Naive thymus-derived CD4-positive, alpha-beta T cell (primary cell): ENCODE data around the gene CERS6. TPM values are rescaled to one million over a fixed set of nuclear protein-coding genes. Genes with fewer than 3 reads are reported as not detected.

ENCODE experiments used
- ATAC-seq: fragments of 150-1000 bp; cut with Tn5 transposase; 2 replicates; pipeline ENCODE4 v1.10.0; 2021; ENCODE audit warnings: mild to moderate bottlenecking, moderate library complexity
- CTCF ChIA-PET: fragments of 350-600 bp; sonication (Branson Sonifier 250); formaldehyde crosslinking; loops from one replicate; lab custom pipeline; 2021; ENCODE audit warnings: antibody characterized with exemption; lab: Charles Lee
- POLR2A ChIA-PET: fragments of 350-600 bp; sonication (Branson Sonifier 250); formaldehyde crosslinking; loops from one replicate; lab custom pipeline; 2021; ENCODE audit warnings: antibody characterized with exemption, inconsistent platforms; lab: Charles Lee
- DNase-seq, 9 donors: peaks; one replicate each; pipeline versions ENCODE4 v3.0.0 to v3.0.0-alpha.2; 2020 to 2022; ENCODE audit warnings: mixed read lengths in 1 of 9
- H3K27ac ChIP-seq: one replicate; pipeline ENCODE4 v1.7.0; 2013; ENCODE audit warnings: mild to moderate bottlenecking, low read depth, low read length, moderate library complexity
- H3K27me3 ChIP-seq, 2 donors: one replicate each; pipeline ENCODE4 v1.7.0; 2013; ENCODE audit warnings: low read length in 2 of 2, mild to moderate bottlenecking in 2 of 2, moderate library complexity in 2 of 2; ENCODE audit not compliant: control insufficient read depth in 2 of 2, insufficient read depth in 2 of 2
- H3K36me3 ChIP-seq, 3 experiments: 1 replicate in 2 of 3; 2 replicates in 1 of 3; pipeline ENCODE4 v1.7.0; 2013; ENCODE audit warnings: low read length in 3 of 3, mild to moderate bottlenecking in 3 of 3, moderate library complexity in 1 of 3; ENCODE audit not compliant: insufficient read depth in 3 of 3, control insufficient read depth in 2 of 3
- H3K4me1 ChIP-seq, 2 donors: one replicate each; pipeline ENCODE4 v1.7.0; 2013; ENCODE audit warnings: low read length in 2 of 2, mild to moderate bottlenecking in 2 of 2, moderate library complexity in 1 of 2; ENCODE audit not compliant: control insufficient read depth in 2 of 2, insufficient read depth in 2 of 2
- H3K4me3 ChIP-seq: 2 replicates; pipeline ENCODE4 v1.7.0; 2013; ENCODE audit warnings: mild to moderate bottlenecking, low read length
- H3K9me3 ChIP-seq, 3 experiments: 1 replicate in 2 of 3; 2 replicates in 1 of 3; pipeline ENCODE4 v1.7.0; 2013; ENCODE audit warnings: low read length in 3 of 3; ENCODE audit not compliant: control insufficient read depth in 2 of 3
- H3K27ac Mint-ChIP-seq, 9 donors: one replicate each; pipeline ENCODE4 v1.8.0; 2020 to 2022; ENCODE audit warnings: mixed read lengths in 9 of 9, mild to moderate bottlenecking in 8 of 9, moderate library complexity in 5 of 9, inconsistent platforms in 2 of 9
- H3K27me3 Mint-ChIP-seq, 5 donors: one replicate each; pipeline ENCODE4 v1.8.0; 2021 to 2022; ENCODE audit warnings: mixed read lengths in 5 of 5, mild to moderate bottlenecking in 1 of 5
- H3K36me3 Mint-ChIP-seq, 5 donors: one replicate each; pipeline ENCODE4 v1.8.0; 2020 to 2022; ENCODE audit warnings: mixed read lengths in 5 of 5, mild to moderate bottlenecking in 3 of 5, inconsistent platforms in 1 of 5
- H3K4me1 Mint-ChIP-seq, 7 donors: one replicate each; pipeline ENCODE4 v1.8.0; 2020 to 2022; ENCODE audit warnings: mixed read lengths in 7 of 7, mild to moderate bottlenecking in 3 of 7, inconsistent platforms in 1 of 7
- H3K4me3 Mint-ChIP-seq, 10 donors: one replicate each; pipeline ENCODE4 v1.8.0; 2020 to 2022; ENCODE audit warnings: mild to moderate bottlenecking in 10 of 10, mixed read lengths in 10 of 10, moderate library complexity in 6 of 10, inconsistent platforms in 2 of 10
- H3K9me3 Mint-ChIP-seq, 11 donors: one replicate each; pipeline ENCODE4 v1.8.0; 2020 to 2022; ENCODE audit warnings: mixed read lengths in 11 of 11, mild to moderate bottlenecking in 4 of 11, inconsistent platforms in 1 of 11, moderate library complexity in 1 of 11
- intact Hi-C, 2 donors: fragments of 100-400 bp; cut with micrococcal nuclease; formaldehyde crosslinking; loops; one replicate each; pipeline ENCODE4 v1.15.1; 2023
- polyA plus RNA-seq, 2 donors: library from polyadenylated mRNA; unstranded; fragments of 300-500 nt; fragmentation: Illumina TruSeq; gene quantifications; one replicate each; pipeline ENCODE4 v1.2.3, GENCODE V29; 2021
- total RNA-seq, 6 experiments: library from RNA in 5 of 6; stranded (reverse) in 5 of 6; gene quantifications; 1 replicate in 5 of 6; 2 replicates in 1 of 6; pipeline ENCODE4 v1.2.3 and lab custom pipeline; 2021 to 2026

CERS6 gene
- total and polyA plus RNA-seq, 7 experiments from 2014 or later, result 9.1 to 28.4 (median 19.7) TPM

DNA sequence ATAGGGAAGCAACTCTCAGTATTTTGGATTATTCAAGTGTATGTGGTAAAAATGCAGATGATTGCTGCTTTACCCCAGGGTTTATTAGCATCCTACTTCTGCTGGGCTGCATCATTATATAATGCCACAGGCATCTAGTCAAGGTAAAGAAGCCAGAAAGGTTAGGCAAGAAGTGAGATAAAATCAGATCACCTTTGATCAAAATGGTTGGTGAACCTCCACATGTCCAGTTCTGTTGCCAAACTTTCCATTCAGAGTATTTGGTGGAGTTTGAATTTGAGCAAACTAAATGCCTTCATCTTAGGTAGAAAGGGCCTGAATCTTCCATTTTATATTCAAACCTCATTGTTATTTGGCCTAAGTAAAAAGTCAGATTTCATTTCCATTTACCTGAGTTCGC lies 316.6 kb downstream of the CERS6 start:
- intact Hi-C loops, result loop anchor here in 1 of 2 donors (1.0 kb wide), 1 partner anchor 148 kb away; no protein-coding TSS in a partner anchor

DNA sequence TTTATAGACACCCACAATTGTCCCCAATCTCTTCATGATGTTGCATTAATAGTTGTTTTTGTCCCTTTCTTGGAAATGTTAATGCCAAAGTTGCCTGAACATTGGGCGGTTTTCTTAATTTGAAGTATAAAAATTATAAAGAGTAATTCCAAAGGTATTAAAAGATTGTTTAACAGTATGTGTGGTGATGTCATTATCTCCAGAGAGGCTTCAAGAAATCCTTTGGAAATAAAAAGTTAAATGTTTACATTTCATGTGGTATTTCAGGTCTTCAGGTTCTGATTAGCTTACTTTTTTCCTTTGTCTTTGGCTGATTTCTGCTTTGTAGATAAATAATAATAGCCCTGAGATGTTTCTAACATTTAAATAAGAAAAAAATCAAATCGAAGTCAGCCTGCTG lies 317.1 kb downstream of the CERS6 start:
- Mint-ChIP-seq H3K9me3 (peaks cover 0 to 10% (median 8%) of the 10 kb centered on the region in 11 donors), H3K36me3 (peaks cover 7 to 64% (median 48%) of the 10 kb centered on the region in 5 donors), H3K27ac (peak overlapping the region in 1 of 9 donors; percentile 30), H3K4me3 (no peak overlapping the region), H3K27me3 (no peaks in the 10 kb centered on the region), H3K4me1 (no peaks in the 10 kb centered on the region)
- Histone ChIP-seq H3K27me3 (no peaks in the 10 kb centered on the region), H3K9me3 (no peaks in the 10 kb centered on the region), H3K36me3 (peaks cover 0 to 15% (median 0%) of the 10 kb centered on the region in 3 experiments), H3K27ac (no peak overlapping the region), H3K4me3 (no peak overlapping the region), H3K4me1 (no peaks in the 10 kb centered on the region)
- DNase-seq (no peak), ATAC-seq (no peak)
- ChIA-PET POLR2A (no interaction called here), CTCF (interaction anchor here (0.7 kb wide), 1 partner anchor 11 kb away, joined by 3 read pairs; no protein-coding TSS in a partner anchor)
- intact Hi-C loops, result loop anchor here in 1 of 2 donors (1.0 kb wide), 1 partner anchor 147 kb away; no protein-coding TSS in a partner anchor

More for the DNA sequence above, 316.6 kb downstream of the CERS6 start:
- no peak overlapping the region for H3K4me3 ChIP-seq
- Mint-ChIP-seq H3K4me3 (no peak overlapping the region), H3K4me1 (no peaks in the 10 kb centered on the region), H3K9me3 (peaks cover 0 to 10% (median 8%) of the 10 kb centered on the region in 11 donors), H3K27me3 (no peaks in the 10 kb centered on the region), H3K36me3 (peaks cover 7 to 68% (median 48%) of the 10 kb centered on the region in 5 donors), H3K27ac (peak overlapping the region in 1 of 9 donors; percentile 35)
- no peaks in the 10 kb centered on the region for H3K9me3 ChIP-seq
- no peaks in the 10 kb centered on the region for H3K27me3 ChIP-seq
- no peaks in the 10 kb centered on the region for H3K4me1 ChIP-seq
- ATAC-seq (no peak), DNase-seq (no peak)
- no peak overlapping the region for H3K27ac ChIP-seq
- H3K36me3 ChIP-seq, result peaks cover 0 to 19% (median 0%) of the 10 kb centered on the region in 3 experiments
- POLR2A ChIA-PET, result no interaction called here
- CTCF ChIA-PET, result interaction anchor here (0.7 kb wide), 1 partner anchor 11 kb away, joined by 3 read pairs; no protein-coding TSS in a partner anchor

DNA sequence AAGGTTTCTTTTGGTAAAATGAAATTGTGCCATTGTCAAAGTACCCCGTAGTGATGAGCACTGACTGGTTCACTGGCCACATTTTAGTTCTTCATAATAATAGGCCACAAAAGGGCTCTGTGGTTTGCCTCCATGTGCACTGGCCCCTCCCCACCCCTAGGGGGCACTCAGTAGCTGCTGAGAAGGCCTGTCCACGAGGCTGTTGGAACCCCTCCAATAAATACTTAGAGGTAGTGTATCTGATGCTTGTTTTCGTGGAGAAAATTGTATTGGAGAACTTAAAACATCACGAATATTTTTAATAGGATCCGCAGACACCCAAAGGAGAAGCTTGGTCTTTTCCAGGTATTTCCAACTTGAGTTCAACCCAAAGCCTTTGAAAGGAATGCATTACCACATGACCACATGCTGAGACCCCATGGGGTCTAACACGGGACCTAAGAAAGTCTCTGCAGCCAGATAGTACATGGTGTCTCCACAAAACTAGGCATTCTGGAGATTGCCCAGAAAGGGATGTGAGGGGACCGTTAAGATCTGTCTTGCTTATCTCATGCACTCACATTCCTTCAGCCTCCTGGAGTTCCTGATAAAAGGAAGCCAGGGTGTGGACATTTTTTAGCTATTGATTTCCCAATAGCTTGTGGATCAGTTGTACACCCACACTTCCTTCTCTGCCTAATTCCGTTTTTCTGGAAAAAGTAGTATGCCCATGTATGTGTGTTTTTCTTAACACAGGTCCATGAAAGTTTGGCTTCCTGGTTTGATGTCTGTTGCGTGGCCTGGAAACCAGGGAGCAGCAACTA lies 317.8 kb downstream of the CERS6 start:
- intact Hi-C loops, result loop anchor here in 1 of 2 donors (1.0 kb wide), 1 partner anchor 146 kb away; no protein-coding TSS in a partner anchor
- no peaks in the 10 kb centered on the region for H3K27me3 ChIP-seq
- no peak overlapping the region for H3K4me3 ChIP-seq
- peaks cover 0 to 10% (median 8%) of the 10 kb centered on the region in 11 donors for H3K9me3 Mint-ChIP-seq
- H3K36me3 ChIP-seq, result peaks cover 0 to 14% (median 0%) of the 10 kb centered on the region in 3 experiments
- POLR2A ChIA-PET, result no interaction called here
- CTCF ChIA-PET, result interaction anchor here (0.6 to 0.7 kb wide), 2 partner anchors 331 to 745 kb away, joined by 3 read pairs; no protein-coding TSS in a partner anchor
- DNase-seq, result peak in 1 of 9 donors; percentile 27
- H3K27ac ChIP-seq, result no peak overlapping the region
- H3K27ac Mint-ChIP-seq, result peak overlapping the region in 1 of 9 donors; percentile 30
- no peaks in the 10 kb centered on the region for H3K9me3 ChIP-seq
- no peaks in the 10 kb centered on the region for H3K4me1 Mint-ChIP-seq
- H3K4me1 ChIP-seq, result no peaks in the 10 kb centered on the region
- peak; percentile 59 for ATAC-seq
- H3K27me3 Mint-ChIP-seq, result no peaks in the 10 kb centered on the region
- peaks cover 7 to 63% (median 48%) of the 10 kb centered on the region in 5 donors for H3K36me3 Mint-ChIP-seq
- H3K4me3 Mint-ChIP-seq, result no peak overlapping the region

DNA sequence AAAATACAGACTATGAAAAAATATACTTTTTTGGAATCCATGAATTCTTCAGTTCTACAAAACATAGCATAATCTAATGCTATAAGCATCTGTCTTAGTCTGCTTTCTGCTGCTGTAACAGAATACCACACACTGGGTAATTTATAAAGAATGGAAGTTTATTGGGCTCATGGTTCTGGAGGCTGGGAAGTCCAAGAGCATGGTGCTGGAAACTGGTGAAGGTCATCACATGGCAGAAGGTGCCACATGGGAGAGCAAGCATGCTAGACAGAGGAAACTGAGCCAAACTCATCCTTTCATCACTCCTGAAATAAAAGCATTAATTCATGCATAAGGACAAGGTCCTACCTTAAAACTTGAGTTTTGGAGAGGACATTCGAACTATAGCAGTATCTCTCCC lies 319.8 kb downstream of the CERS6 start:
- Mint-ChIP-seq H3K4me1 (peaks cover 0 to 3% (median 0%) of the 10 kb centered on the region in 7 donors), H3K9me3 (peaks cover 0 to 10% (median 8%) of the 10 kb centered on the region in 11 donors), H3K36me3 (peaks cover 2 to 49% (median 37%) of the 10 kb centered on the region in 5 donors), H3K4me3 (no peak overlapping the region), H3K27ac (no peak overlapping the region), H3K27me3 (no peaks in the 10 kb centered on the region)
- DNase-seq (no peak), ATAC-seq (no peak)
- Histone ChIP-seq H3K27me3 (no peaks in the 10 kb centered on the region), H3K9me3 (no peaks in the 10 kb centered on the region), H3K4me3 (no peak overlapping the region), H3K27ac (no peak overlapping the region), H3K36me3 (peaks cover 0 to 4% (median 0%) of the 10 kb centered on the region in 3 experiments), H3K4me1 (no peaks in the 10 kb centered on the region)
- ChIA-PET POLR2A (no interaction called here), CTCF (no interaction called here)
- intact Hi-C loops, result loop anchor here in 1 of 2 donors (5.0 kb wide), 1 partner anchor 146 kb away; no protein-coding TSS in a partner anchor

DNA sequence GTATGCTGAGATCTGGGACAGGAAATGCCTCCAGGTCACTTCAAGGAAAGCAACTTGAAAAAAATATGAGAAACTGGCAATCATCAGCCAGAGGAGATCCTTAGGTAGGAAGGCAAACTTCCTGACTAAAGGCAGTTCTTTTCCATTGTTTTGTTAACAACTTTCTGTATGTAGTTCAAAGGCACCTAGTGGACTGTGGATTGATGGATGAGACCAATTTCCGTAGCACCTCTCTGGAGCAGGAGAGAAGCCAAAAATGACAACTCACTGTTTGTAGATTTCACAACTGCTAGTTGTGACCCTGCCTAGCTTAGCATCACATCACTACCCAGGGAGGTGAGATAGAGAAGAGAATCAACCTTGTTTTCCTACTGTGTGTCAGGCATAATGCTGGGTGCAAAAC lies 324.6 kb downstream of the CERS6 start:
- no peak for DNase-seq
- intact Hi-C loops, result no loop called here
- no peaks in the 10 kb centered on the region for H3K9me3 ChIP-seq
- ATAC-seq, result no peak
- no peaks in the 10 kb centered on the region for H3K4me1 ChIP-seq
- no peaks in the 10 kb centered on the region for H3K36me3 ChIP-seq
- Mint-ChIP-seq H3K4me1 (peaks cover 0 to 3% (median 0%) of the 10 kb centered on the region in 7 donors), H3K9me3 (peaks cover 0 to 8% (median 3%) of the 10 kb centered on the region in 11 donors), H3K27ac (no peak overlapping the region), H3K4me3 (no peak overlapping the region), H3K27me3 (no peaks in the 10 kb centered on the region), H3K36me3 (peaks cover 0 to 8% (median 3%) of the 10 kb centered on the region in 5 donors)
- POLR2A ChIA-PET, result no interaction called here
- CTCF ChIA-PET, result interaction anchor here (0.5 kb wide), 1 partner anchor 147 kb away, joined by 3 read pairs; no protein-coding TSS in a partner anchor
- no peak overlapping the region for H3K27ac ChIP-seq
- no peak overlapping the region for H3K4me3 ChIP-seq
- no peaks in the 10 kb centered on the region for H3K27me3 ChIP-seq

DNA sequence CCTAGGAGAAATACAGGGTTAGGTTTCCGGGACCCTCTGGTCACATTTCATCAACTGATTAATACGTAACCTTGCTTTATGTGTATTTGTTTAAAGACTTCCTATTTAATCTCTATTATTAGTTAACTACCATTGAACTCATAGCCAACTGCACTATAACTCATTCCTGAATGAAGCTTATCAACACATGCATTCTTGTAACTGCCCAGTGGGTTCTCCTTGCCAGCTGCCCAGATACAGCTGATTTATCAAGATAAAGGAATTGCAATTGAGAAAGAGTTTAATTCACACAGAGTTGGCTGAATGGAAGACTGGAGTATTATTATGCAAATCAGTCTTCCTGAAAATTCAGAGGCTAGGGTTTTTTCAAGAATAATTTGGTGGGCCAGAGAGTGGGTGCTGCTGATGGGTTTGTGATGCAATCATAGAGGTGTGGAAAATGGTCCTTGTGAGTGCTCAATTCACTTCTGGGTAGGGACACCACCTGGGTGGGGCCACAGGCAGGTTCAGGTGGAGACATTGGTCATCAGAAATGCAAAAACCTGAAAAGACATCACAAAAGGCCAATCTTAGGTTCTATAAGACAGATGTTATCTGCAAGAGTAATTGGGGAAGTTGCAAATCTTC lies 325.2 kb downstream of the CERS6 start:
- H3K4me3 ChIP-seq, result no peak overlapping the region
- H3K9me3 Mint-ChIP-seq, result peaks cover 0 to 2% (median 0%) of the 10 kb centered on the region in 11 donors
- no peaks in the 10 kb centered on the region for H3K36me3 ChIP-seq
- no peaks in the 10 kb centered on the region for H3K4me1 ChIP-seq
- CTCF ChIA-PET, result interaction anchor here (0.5 kb wide), 1 partner anchor 148 kb away, joined by 3 read pairs; no protein-coding TSS in a partner anchor
- no peak overlapping the region for H3K27ac ChIP-seq
- peaks cover 0 to 4% (median 0%) of the 10 kb centered on the region in 7 donors for H3K4me1 Mint-ChIP-seq
- POLR2A ChIA-PET, result no interaction called here
- H3K27me3 Mint-ChIP-seq, result no peaks in the 10 kb centered on the region
- H3K27ac Mint-ChIP-seq, result no peak overlapping the region
- H3K4me3 Mint-ChIP-seq, result no peak overlapping the region
- no peaks in the 10 kb centered on the region for H3K9me3 ChIP-seq
- H3K27me3 ChIP-seq, result no peaks in the 10 kb centered on the region
- intact Hi-C loops, result no loop called here
- H3K36me3 Mint-ChIP-seq, result peaks cover 0 to 3% (median 0%) of the 10 kb centered on the region in 5 donors
- ATAC-seq, result no peak
- DNase-seq, result no peak
